ENCODE results near the gene HELLS. TPM values are rescaled to one million over a fixed set of nuclear protein-coding genes. Genes with fewer than 3 reads are reported as not detected.

HELLS gene
- total RNA-seq (ENCODE audit: low replicate concordance): 1.6 and 10.1 TPM in 2 replicates

GRCh38 chr10:94545391-94546048 lies at the start of gene HELLS:
TSS of gene HELLS (plus strand) at chr10:94545788. CDS start at chr10:94545922, 134 bp downstream.

Other genes with a start within 250 kb of the HELLS start
- 9.1 and 18.2 TPM in 2 replicates for gene NOC3L, start 182.8 kb upstream of the HELLS start, total RNA-seq (ENCODE audit: low replicate concordance)
- gene TBC1D12, start 143.2 kb upstream of the HELLS start, total RNA-seq (ENCODE audit: low replicate concordance): 5.5 and 13.4 TPM in 2 replicates
- gene CYP2C18, start 137.9 kb downstream of the HELLS start, total RNA-seq (ENCODE audit: low replicate concordance): not detected in 2 replicates
- not detected in 2 replicates for gene CYP2C19, start 216.9 kb downstream of the HELLS start, total RNA-seq (ENCODE audit: low replicate concordance)